Activated CD4-positive, alpha-beta T cell treated with anti-CD3 and anti-CD28 coated beads, Interleukin-2, amount 50 U/mL, for 16 hours (primary cell): ENCODE data around the gene MYCL.

Experiments
- DNase-seq: peaks from one replicate; pipeline ENCODE4 v3.0.0-alpha.2; 2020

MYCL gene

GRCh38 chr1:39901714-39902459 is at the start of gene MYCL:
TSS of gene MYCL (minus strand) at chr1:39901917. CDS start at chr1:39901434, 483 bp downstream.
- peak; percentile 75 for DNase-seq

GRCh38 chr1:39949891-39950290 is 48.2 kb upstream of the MYCL start:
- DNase-seq = no peak

- DNase-seq = no peak
These were observed 45.5 kb upstream of the MYCL start for GRCh38 chr1:39947260-39947659.

GRCh38 chr1:39946216-39946615 is 44.5 kb upstream of the MYCL start:
- DNase-seq = no peak

- DNase-seq = no peak
These were observed 42.8 kb upstream of the MYCL start for GRCh38 chr1:39944410-39945112.

GRCh38 chr1:39943471-39944290 is 42.0 kb upstream of the MYCL start:
- no peak for DNase-seq

- no peak for DNase-seq
These were observed 39.5 kb upstream of the MYCL start for GRCh38 chr1:39940980-39941871.

GRCh38 chr1:39940253-39940652 is 38.5 kb upstream of the MYCL start:
- DNase-seq = no peak

- no peak for DNase-seq
These were observed 37.1 kb upstream of the MYCL start for GRCh38 chr1:39938856-39939255.

GRCh38 chr1:39936724-39937491 is 35.2 kb upstream of the MYCL start:
- no peak for DNase-seq

- DNase-seq = no peak
These were observed 32.5 kb upstream of the MYCL start for GRCh38 chr1:39933956-39934941.

- no peak for DNase-seq
These were observed 27.3 kb upstream of the MYCL start for GRCh38 chr1:39928809-39929587.

- no peak for DNase-seq
These were observed 25.8 kb upstream of the MYCL start for GRCh38 chr1:39927538-39927937.

- no peak for DNase-seq
These were observed 25.1 kb upstream of the MYCL start for GRCh38 chr1:39926820-39927219.

- DNase-seq = no peak
These were observed 24.7 kb upstream of the MYCL start for GRCh38 chr1:39926343-39926793.

- no peak for DNase-seq
These were observed 24.1 kb upstream of the MYCL start for GRCh38 chr1:39925721-39926342.

- no peak for DNase-seq
These were observed 20.6 kb upstream of the MYCL start for GRCh38 chr1:39922251-39922688.

- peak; percentile 68 for DNase-seq
These were observed 17.8 kb upstream of the MYCL start for GRCh38 chr1:39919545-39919944.

- DNase-seq = no peak
These were observed 16.1 kb upstream of the MYCL start for GRCh38 chr1:39917825-39918224.
